AG09319 (cell line): ENCODE data around the gene SUGP1.

Source experiments
- DNase-seq: peaks from one replicate; pipeline ENCODE4 v3.0.0-alpha.2; 2010; ENCODE audit warnings: low read depth; ENCODE audit errors: extremely low read depth
- TF ChIP-seq, protein P1 (sequence below): IDR thresholded peaks from 2 replicates; pipeline ENCODE4 v1.5.1; 2011; ENCODE audit warnings: low read depth, mild to moderate bottlenecking, inconsistent platforms, low read length, moderate library complexity

The SUGP1 gene

DNA sequence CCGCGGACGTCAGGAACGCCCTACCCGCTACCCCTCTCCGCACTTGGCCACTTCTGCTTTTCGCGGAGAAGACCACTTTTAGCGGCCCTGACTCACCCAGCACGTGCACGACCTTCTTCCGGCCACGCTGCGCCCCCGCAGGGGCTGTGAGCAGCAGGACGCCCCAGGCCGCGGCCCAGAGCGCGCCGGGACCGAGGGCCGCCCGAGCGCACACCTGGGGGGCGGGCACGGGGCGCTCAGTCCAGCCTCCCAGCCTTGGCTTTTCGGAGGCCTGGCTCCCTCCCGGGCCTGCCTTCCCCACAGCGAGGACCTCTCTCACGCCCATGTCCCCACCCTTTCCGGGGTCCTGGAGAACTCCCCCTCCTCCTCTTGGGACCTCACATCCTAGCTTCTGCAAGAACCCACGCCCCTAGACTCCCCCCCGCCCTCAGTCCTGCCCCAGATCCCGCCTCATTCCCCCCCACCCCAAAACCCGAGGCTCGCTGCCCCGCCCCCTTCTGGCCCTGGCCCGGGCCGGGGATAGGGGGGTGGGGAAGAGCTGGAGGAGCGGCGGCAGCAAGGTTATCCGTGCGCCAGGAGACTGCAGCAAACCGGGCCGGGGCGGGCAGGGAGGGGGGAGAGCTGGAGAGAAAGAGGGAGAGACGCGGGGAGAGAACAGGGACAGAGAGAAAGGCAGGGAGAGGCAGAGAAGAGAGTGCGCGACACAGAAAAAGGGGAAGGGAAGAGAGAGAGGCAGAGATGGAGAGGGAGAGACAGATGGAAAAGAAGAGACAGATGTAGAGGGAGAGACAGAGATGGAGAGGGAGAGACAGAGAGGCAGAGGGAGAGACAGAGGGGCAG is 58.7 kb downstream of the SUGP1 start:
- TF ChIP-seq, protein P1, sequence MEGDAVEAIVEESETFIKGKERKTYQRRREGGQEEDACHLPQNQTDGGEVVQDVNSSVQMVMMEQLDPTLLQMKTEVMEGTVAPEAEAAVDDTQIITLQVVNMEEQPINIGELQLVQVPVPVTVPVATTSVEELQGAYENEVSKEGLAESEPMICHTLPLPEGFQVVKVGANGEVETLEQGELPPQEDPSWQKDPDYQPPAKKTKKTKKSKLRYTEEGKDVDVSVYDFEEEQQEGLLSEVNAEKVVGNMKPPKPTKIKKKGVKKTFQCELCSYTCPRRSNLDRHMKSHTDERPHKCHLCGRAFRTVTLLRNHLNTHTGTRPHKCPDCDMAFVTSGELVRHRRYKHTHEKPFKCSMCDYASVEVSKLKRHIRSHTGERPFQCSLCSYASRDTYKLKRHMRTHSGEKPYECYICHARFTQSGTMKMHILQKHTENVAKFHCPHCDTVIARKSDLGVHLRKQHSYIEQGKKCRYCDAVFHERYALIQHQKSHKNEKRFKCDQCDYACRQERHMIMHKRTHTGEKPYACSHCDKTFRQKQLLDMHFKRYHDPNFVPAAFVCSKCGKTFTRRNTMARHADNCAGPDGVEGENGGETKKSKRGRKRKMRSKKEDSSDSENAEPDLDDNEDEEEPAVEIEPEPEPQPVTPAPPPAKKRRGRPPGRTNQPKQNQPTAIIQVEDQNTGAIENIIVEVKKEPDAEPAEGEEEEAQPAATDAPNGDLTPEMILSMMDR, result no peak
- DNase-seq, result no peak

GRCh38 chr19:19260417-19261214 is 59.7 kb downstream of the SUGP1 start:
- no peak for DNase-seq
- TF ChIP-seq, protein P1, result no peak

GRCh38 chr19:19259741-19260140 is 60.6 kb downstream of the SUGP1 start:
- TF ChIP-seq, protein P1, result no peak
- no peak for DNase-seq

- DNase-seq, result no peak
- TF ChIP-seq, protein P1, result no peak
These were observed 61.5 kb downstream of the SUGP1 start for GRCh38 chr19:19258589-19259338.

GRCh38 chr19:19257836-19258588 is 62.3 kb downstream of the SUGP1 start:
- no peak for DNase-seq
- TF ChIP-seq, protein P1, result no peak

- DNase-seq, result no peak
- TF ChIP-seq, protein P1, result no peak
These were observed 63.2 kb downstream of the SUGP1 start for GRCh38 chr19:19257137-19257536.
